WTC11 (cell line): ENCODE data around the gene NUP62CL. TPM values are rescaled to one million over a fixed set of nuclear protein-coding genes. Genes with fewer than 3 reads are reported as not detected.

Experiments used
- ATAC-seq: fragments of 200-7000 bp; cut with Tn5 transposase; 2 replicates; pipeline ENCODE4 v1.10.0; 2021; ENCODE audit warnings: mild to moderate bottlenecking, moderate library complexity
- CTCF ChIA-PET: fragments of 300-600 bp; sonication (Branson Sonifier 250); formaldehyde crosslinking; loops from one replicate; lab custom pipeline; 2021; ENCODE audit warnings: antibody characterized with exemption; lab: Charles Lee
- POLR2A ChIA-PET: fragments of 350-600 bp; sonication (Branson Sonifier 250); formaldehyde crosslinking; loops from one replicate; lab custom pipeline; 2021; ENCODE audit warnings: antibody characterized with exemption; lab: Charles Lee
- DNase-seq: peaks from one replicate; pipeline ENCODE4 v3.0.0; 2021; ENCODE audit warnings: low spot score
- H3K27ac Mint-ChIP-seq: 2 replicates; pipeline ENCODE4 v1.8.0; 2021; ENCODE audit warnings: mixed read lengths
- H3K27me3 Mint-ChIP-seq: 2 replicates; pipeline ENCODE4 v1.8.0; 2021; ENCODE audit warnings: low read depth, mild to moderate bottlenecking, moderate library complexity, mixed read lengths
- H3K36me3 Mint-ChIP-seq: 2 replicates; pipeline ENCODE4 v1.8.0; 2021; ENCODE audit warnings: mixed read lengths
- H3K4me1 Mint-ChIP-seq: 2 replicates; pipeline ENCODE4 v1.8.0; 2022; ENCODE audit warnings: mixed read lengths
- H3K4me3 Mint-ChIP-seq: 2 replicates; pipeline ENCODE4 v1.8.0; 2021; ENCODE audit warnings: mild to moderate bottlenecking, moderate library complexity, mixed read lengths
- H3K9me3 Mint-ChIP-seq: 2 replicates; pipeline ENCODE4 v1.8.0; 2021; ENCODE audit warnings: mixed read lengths
- ARID4B ChIP-seq: sonication (generic); formaldehyde crosslinking; IDR thresholded peaks from 2 replicates; pipeline ENCODE4 v1.8.0; 2023; ENCODE audit warnings: missing genetic modification reagents, mild to moderate bottlenecking, borderline replicate concordance
- E2F1 ChIP-seq: sonication (generic); formaldehyde crosslinking; IDR thresholded peaks from 2 replicates; pipeline ENCODE4 v1.8.0; 2022; ENCODE audit warnings: mild to moderate bottlenecking, missing genetic modification reagents
- FOXK1 ChIP-seq: sonication (generic); formaldehyde crosslinking; IDR thresholded peaks from 2 replicates; pipeline ENCODE4 v1.8.0; 2022; ENCODE audit warnings: mild to moderate bottlenecking, moderate library complexity, missing genetic modification reagents
- GRHL2 ChIP-seq: fragments of 250-450 bp; sonication (Bioruptor Pico); IDR thresholded peaks from 2 replicates; pipeline ENCODE4 v1.8.0; 2022; ENCODE audit warnings: mild to moderate bottlenecking, moderate library complexity; ENCODE audit not compliant: insufficient replicate concordance, severe bottlenecking
- IRF1 ChIP-seq: sonication (generic); formaldehyde crosslinking; IDR thresholded peaks from 2 replicates; pipeline ENCODE4 v1.8.0; 2023; ENCODE audit warnings: missing genetic modification reagents
- MLX ChIP-seq: sonication (generic); formaldehyde crosslinking; IDR thresholded peaks from 2 replicates; pipeline ENCODE4 v1.8.1; 2023; ENCODE audit warnings: mild to moderate bottlenecking, missing genetic modification reagents, moderate library complexity
- RORB ChIP-seq: fragments of 250-450 bp; sonication (Bioruptor Pico); IDR thresholded peaks from 2 replicates; pipeline ENCODE4 v1.9.0; 2021; ENCODE audit warnings: mild to moderate bottlenecking
- SP1 ChIP-seq: sonication (generic); formaldehyde crosslinking; conservative IDR thresholded peaks from 2 replicates; pipeline ENCODE4 v1.8.1; 2022; ENCODE audit warnings: missing genetic modification reagents
- TP53 ChIP-seq: sonication (generic); formaldehyde crosslinking; IDR thresholded peaks from 2 replicates; pipeline ENCODE4 v1.8.1; 2023; ENCODE audit warnings: mild to moderate bottlenecking, missing genetic modification reagents
- ZNF138 ChIP-seq: sonication (generic); formaldehyde crosslinking; conservative IDR thresholded peaks from 2 replicates; pipeline ENCODE4 v1.8.1; 2022; ENCODE audit warnings: mild to moderate bottlenecking, moderate library complexity, missing genetic modification reagents
- ZNF219 ChIP-seq: sonication (generic); formaldehyde crosslinking; IDR thresholded peaks from 2 replicates; pipeline ENCODE4 v1.8.0; 2023; ENCODE audit warnings: missing genetic modification reagents, mild to moderate bottlenecking, borderline replicate concordance
- ZNF281 ChIP-seq: sonication (generic); formaldehyde crosslinking; IDR thresholded peaks from 2 replicates; pipeline ENCODE4 v1.8.0; 2023; ENCODE audit warnings: mild to moderate bottlenecking, missing genetic modification reagents
- ZNF423 ChIP-seq: fragments of 250-450 bp; sonication (Bioruptor Pico); IDR thresholded peaks from 2 replicates; pipeline ENCODE4 v2.1.2; 2022; ENCODE audit warnings: mild to moderate bottlenecking, moderate library complexity
- total RNA-seq: library from RNA; stranded (reverse); gene quantifications from 3 replicates; pipeline ENCODE4 v1.2.3, GENCODE V29; 2021

The NUP62CL gene
- total RNA-seq, 1 experiment from 2014 or later = 3.3 TPM

GRCh38 chrX:107207943-107208342, 1.7 kb upstream of the NUP62CL start:
- Mint-ChIP-seq H3K36me3 (no peaks in the 10 kb centered on the region), H3K4me3 (no peak overlapping the region), H3K27me3 (no peaks in the 10 kb centered on the region), H3K9me3 (no peaks in the 10 kb centered on the region), H3K4me1 (peaks cover 16% of the 10 kb centered on the region), H3K27ac (no peak overlapping the region)
- ChIA-PET POLR2A (no interaction called here), CTCF (no interaction called here)
- TF ChIP-seq SP1 = no peak
- no peak for TF ChIP-seq ARID4B (CRISPR knock-in tag)
- no peak for ATAC-seq
- DNase-seq = no peak

GRCh38 chrX:107207089-107207488, 856 bp upstream of the NUP62CL start:
- ChIA-PET POLR2A (no interaction called here), CTCF (no interaction called here)
- no peak for TF ChIP-seq ZNF219 (CRISPR knock-in tag)
- no peak for TF ChIP-seq GRHL2 (CRISPR knock-in tag)
- TF ChIP-seq ZNF281 (CRISPR knock-in tag) = no peak
- TF ChIP-seq E2F1 (CRISPR knock-in tag) = no peak
- TF ChIP-seq IRF1 (CRISPR knock-in tag) = no peak
- TF ChIP-seq MLX (CRISPR knock-in tag) = no peak
- TF ChIP-seq TP53 (CRISPR knock-in tag) = no peak
- no peak for TF ChIP-seq ARID4B (CRISPR knock-in tag)
- no peak for TF ChIP-seq ZNF138 (CRISPR knock-in tag)
- TF ChIP-seq RORB (CRISPR knock-in tag) = no peak
- TF ChIP-seq FOXK1 (CRISPR knock-in tag) = no peak
- TF ChIP-seq ZNF423 = no peak
- no peak for ATAC-seq
- Mint-ChIP-seq H3K9me3 (no peaks in the 10 kb centered on the region), H3K27ac (peak overlapping the region; percentile 5; the same call in 1 of the 2 replicates), H3K4me1 (peaks cover 16% of the 10 kb centered on the region), H3K27me3 (no peaks in the 10 kb centered on the region), H3K4me3 (no peak overlapping the region), H3K36me3 (no peaks in the 10 kb centered on the region)
- DNase-seq = no peak
